Upper lobe of right lung (tissue), 1 donor: Measurements from ENCODE around the gene DEAF1. TPM values are rescaled to one million over a fixed set of nuclear protein-coding genes. Genes with fewer than 3 reads are reported as not detected.
A peak's percentile ranks its signal among the peaks of the same experiment; 100 is the strongest.

ENCODE experiments used
- ATAC-seq: fragments of 200-7000 bp; cut with Tn5 transposase; one replicate; pipeline ENCODE4 v1.9.1; 2020; ENCODE audit warnings: mild to moderate bottlenecking, moderate library complexity
- DNase-seq: peaks from one replicate; pipeline ENCODE4 v3.0.0-alpha.2; 2020
- H3K27ac ChIP-seq: fragments of 200-600 bp; one replicate; pipeline ENCODE4 v1.8.0; 2022
- H3K27me3 ChIP-seq: fragments of 200-600 bp; one replicate; pipeline ENCODE4 v1.8.0; 2022; ENCODE audit warnings: mild to moderate bottlenecking
- H3K36me3 ChIP-seq: fragments of 200-600 bp; one replicate; pipeline ENCODE4 v1.8.0; 2022
- H3K4me1 ChIP-seq: fragments of 200-600 bp; one replicate; pipeline ENCODE4 v1.8.0; 2022
- H3K4me3 ChIP-seq: fragments of 200-600 bp; one replicate; pipeline ENCODE4 v1.8.0; 2022; ENCODE audit warnings: mild to moderate bottlenecking
- H3K9me3 ChIP-seq: fragments of 200-600 bp; one replicate; pipeline ENCODE4 v1.8.0; 2022
- CTCF ChIP-seq: fragments of 200-600 bp; IDR thresholded peaks from one replicate; pipeline ENCODE4 v1.8.0; 2022; ENCODE audit warnings: antibody characterized with exemption
- intact Hi-C: fragments of 100-400 bp; cut with DNase I; formaldehyde crosslinking; loops from one replicate; pipeline ENCODE4 v1.11.0; 2022
- total RNA-seq: library from RNA; stranded (reverse); fragmentation: NEBNext Ultra II Directional; extraction: Animal tissue kit (Norgen Biotek cat#: 25700); gene quantifications from one replicate; pipeline ENCODE4 v1.2.1, GENCODE V29; 2021
- donor health status: DM: no; HTN: yes; CAD: no; lungs with severe emphysema.

The DEAF1 gene
- total RNA-seq, 1 donor from 2014 or later = 27.1 TPM

- Histone ChIP-seq H3K27ac (no peak overlapping the region), H3K4me3 (no peak overlapping the region), H3K27me3 (peaks cover 29% of the 10 kb centered on the region), H3K36me3 (no peaks in the 10 kb centered on the region), H3K9me3 (no peaks in the 10 kb centered on the region), H3K4me1 (peaks cover 8% of the 10 kb centered on the region)
- no peak for DNase-seq
- TF ChIP-seq CTCF = no peak
- intact Hi-C loops = loop anchor here (5.0 to 10.0 kb wide), 2 partner anchors 58 to 165 kb away; no protein-coding TSS in a partner anchor
- no peak for ATAC-seq
Observed at GRCh38 chr11:720017-720641, 25.1 kb upstream of the DEAF1 start.

GRCh38 chr11:719214-720016 lies 24.4 kb upstream of the DEAF1 start:
- DNase-seq (no peak), ATAC-seq (no peak)
- Histone ChIP-seq H3K9me3 (no peaks in the 10 kb centered on the region), H3K27me3 (peaks cover 26% of the 10 kb centered on the region), H3K4me3 (no peak overlapping the region), H3K27ac (no peak overlapping the region), H3K36me3 (no peaks in the 10 kb centered on the region), H3K4me1 (peaks cover 8% of the 10 kb centered on the region)
- intact Hi-C loops = loop anchor here (5.0 to 10.0 kb wide), 2 partner anchors 57 to 165 kb away; no protein-coding TSS in a partner anchor
- TF ChIP-seq CTCF = no peak

GRCh38 chr11:714436-714835 lies 19.4 kb upstream of the DEAF1 start:
- no peaks in the 10 kb centered on the region for H3K27me3 ChIP-seq
- no peaks in the 10 kb centered on the region for H3K36me3 ChIP-seq
- DNase-seq (no peak), ATAC-seq (no peak)
- no peak for TF ChIP-seq CTCF
- H3K4me3 ChIP-seq = no peak overlapping the region
- H3K27ac ChIP-seq = no peak overlapping the region
- peaks cover 6% of the 10 kb centered on the region for H3K4me1 ChIP-seq
- intact Hi-C loops = no loop called here
- H3K9me3 ChIP-seq = no peaks in the 10 kb centered on the region

- H3K9me3 ChIP-seq = no peaks in the 10 kb centered on the region
- no peak overlapping the region for H3K4me3 ChIP-seq
- H3K36me3 ChIP-seq = no peaks in the 10 kb centered on the region
- intact Hi-C loops = no loop called here
- H3K27me3 ChIP-seq = peaks cover 14% of the 10 kb centered on the region
- no peak for ATAC-seq
- DNase-seq = no peak
- TF ChIP-seq CTCF = no peak
- no peak overlapping the region for H3K27ac ChIP-seq
- H3K4me1 ChIP-seq = peaks cover 23% of the 10 kb centered on the region
Observed at GRCh38 chr11:709109-709997, 14.3 kb upstream of the DEAF1 start.

GRCh38 chr11:708511-708910 lies 13.5 kb upstream of the DEAF1 start:
- no peak for TF ChIP-seq CTCF
- H3K4me1 ChIP-seq = peaks cover 26% of the 10 kb centered on the region

More at GRCh38 chr11:708511-708910, 13.5 kb upstream of the DEAF1 start:
- ATAC-seq (no peak), DNase-seq (no peak)
- Histone ChIP-seq H3K27me3 (peaks cover 14% of the 10 kb centered on the region), H3K27ac (peak overlapping the region; percentile 58), H3K4me3 (peak overlapping the region; percentile 58), H3K9me3 (no peaks in the 10 kb centered on the region), H3K36me3 (no peaks in the 10 kb centered on the region)
- intact Hi-C loops = no loop called here
